Neutrophil (primary cell): ENCODE data around the gene DCLK2.

Experiments
- H3K27ac ChIP-seq: fragments of 200-600 bp; sonication (generic); 2 replicates; pipeline ENCODE4 v1.5.1; 2016; ENCODE audit warnings: mild to moderate bottlenecking, moderate library complexity
- H3K27me3 ChIP-seq: fragments of 200-600 bp; sonication (generic); 2 replicates; pipeline ENCODE4 v1.6.0; 2016; ENCODE audit warnings: mild to moderate bottlenecking
- H3K36me3 ChIP-seq: fragments of 200-600 bp; sonication (generic); 2 replicates; pipeline ENCODE4 v1.5.1; 2017
- H3K4me1 ChIP-seq, 2 experiments: fragments of 200-600 bp in 1 of 2; sonication (generic) in 1 of 2; 1 replicate in 1 of 2; 2 replicates in 1 of 2; pipeline versions ENCODE4 v1.5.1 to v1.6.1; 2013 to 2016; ENCODE audit warnings: low read depth in 1 of 2, low read length in 1 of 2, mild to moderate bottlenecking in 1 of 2, moderate library complexity in 1 of 2; ENCODE audit not compliant: control insufficient read depth in 1 of 2, insufficient read depth in 1 of 2
- H3K4me3 ChIP-seq, 2 experiments: fragments of 200-600 bp in 1 of 2; sonication (generic) in 1 of 2; 1 replicate in 1 of 2; 2 replicates in 1 of 2; pipeline ENCODE4 v1.5.1; 2013 to 2016; ENCODE audit warnings: low read depth in 1 of 2, low read length in 1 of 2, mild to moderate bottlenecking in 1 of 2, moderate library complexity in 1 of 2
- H3K9me3 ChIP-seq: fragments of 200-600 bp; sonication (generic); 2 replicates; pipeline ENCODE4 v1.5.1; 2016
- CTCF ChIP-seq: fragments of 200-600 bp; sonication (generic); IDR thresholded peaks from 2 replicates; pipeline ENCODE4 v1.5.1; 2016; ENCODE audit warnings: antibody characterized with exemption

DCLK2 gene

GRCh38 chr4:150250998-150251651, 172.9 kb downstream of the DCLK2 start:
- Histone ChIP-seq H3K9me3 (no peaks in the 10 kb centered on the region), H3K27ac (no peak overlapping the region), H3K4me3 (no peak overlapping the region), H3K27me3 (no peaks in the 10 kb centered on the region), H3K36me3 (no peaks in the 10 kb centered on the region), H3K4me1 (no peaks in the 10 kb centered on the region)
- no peak for TF ChIP-seq CTCF

DNA sequence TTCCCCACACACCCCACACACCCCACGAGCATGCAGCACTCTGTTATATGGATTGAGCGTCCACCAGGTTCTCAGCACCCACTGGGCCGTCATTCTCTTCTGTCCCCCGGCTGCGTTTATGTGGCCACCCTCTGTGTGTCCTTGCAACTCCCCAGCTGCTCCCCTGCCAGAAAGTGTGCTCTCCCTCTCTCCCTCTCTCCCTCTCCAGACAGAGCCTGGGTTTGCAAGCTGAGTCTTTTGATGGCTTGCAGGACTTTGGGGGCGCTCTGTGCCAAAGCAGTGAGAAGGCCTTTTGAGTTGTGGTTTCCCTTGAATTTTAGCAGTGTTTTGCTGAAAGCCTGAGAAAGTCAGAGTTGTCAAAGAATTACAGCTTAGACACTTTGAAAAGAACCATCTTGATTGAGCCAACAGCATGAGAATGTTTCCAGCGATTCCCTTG, 173.5 kb downstream of the DCLK2 start:
- TF ChIP-seq CTCF = no peak
- Histone ChIP-seq H3K4me3 (no peak overlapping the region), H3K9me3 (no peaks in the 10 kb centered on the region), H3K27ac (no peak overlapping the region), H3K4me1 (no peaks in the 10 kb centered on the region), H3K27me3 (no peaks in the 10 kb centered on the region), H3K36me3 (no peaks in the 10 kb centered on the region)

DNA sequence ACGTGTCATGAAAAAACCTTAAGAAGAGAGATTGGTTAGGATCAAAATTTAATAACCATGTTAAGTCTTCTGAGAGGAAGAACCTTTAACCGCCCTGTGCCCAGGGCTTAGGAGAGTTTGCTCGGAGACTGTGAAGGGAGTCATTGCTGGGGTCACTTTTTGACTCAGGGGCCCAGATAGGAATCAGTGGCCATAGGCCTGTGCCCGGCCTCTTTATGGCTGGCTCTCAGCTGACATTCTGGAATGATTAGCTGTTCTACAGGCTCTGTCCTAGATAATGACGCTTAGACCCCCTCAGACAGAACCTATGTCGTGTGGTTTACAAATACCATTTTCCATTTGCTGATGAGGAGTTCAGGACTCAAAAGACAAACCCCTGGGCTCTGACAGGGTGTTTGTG, 174.1 kb downstream of the DCLK2 start:
- TF ChIP-seq CTCF = no peak
- Histone ChIP-seq H3K4me3 (no peak overlapping the region), H3K27ac (no peak overlapping the region), H3K27me3 (no peaks in the 10 kb centered on the region), H3K9me3 (no peaks in the 10 kb centered on the region), H3K4me1 (no peaks in the 10 kb centered on the region), H3K36me3 (no peaks in the 10 kb centered on the region)

DNA sequence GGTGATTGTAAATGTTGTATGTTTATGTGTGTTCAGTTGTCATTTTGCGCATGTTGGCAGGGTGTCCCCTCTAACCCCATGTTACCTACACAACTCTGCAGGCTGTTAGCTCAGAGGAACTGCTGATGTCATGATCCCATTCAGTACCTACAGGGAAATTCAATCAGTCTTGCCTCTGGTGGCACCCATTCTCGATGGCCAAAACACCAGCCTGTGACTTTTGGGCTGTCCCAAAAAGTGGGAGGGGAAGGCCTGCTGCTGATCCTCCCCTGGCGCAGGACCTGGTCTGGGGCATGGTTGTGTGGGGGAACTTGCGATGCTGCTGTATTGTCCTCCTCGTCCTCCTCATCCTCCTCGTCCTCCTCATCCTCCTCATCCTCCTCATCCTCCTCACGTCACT, 174.5 kb downstream of the DCLK2 start:
- no peaks in the 10 kb centered on the region for H3K36me3 ChIP-seq

GRCh38 chr4:150253416-150253815, 175.2 kb downstream of the DCLK2 start:
- no peaks in the 10 kb centered on the region for H3K27me3 ChIP-seq
- no peak overlapping the region for H3K27ac ChIP-seq
- TF ChIP-seq CTCF = no peak
- H3K4me3 ChIP-seq = no peak overlapping the region
- H3K4me1 ChIP-seq = no peaks in the 10 kb centered on the region
- H3K36me3 ChIP-seq = no peaks in the 10 kb centered on the region
- H3K9me3 ChIP-seq = no peaks in the 10 kb centered on the region

More for the DNA sequence above, 174.5 kb downstream of the DCLK2 start:
- H3K9me3 ChIP-seq = no peaks in the 10 kb centered on the region
- no peak overlapping the region for H3K27ac ChIP-seq
- no peaks in the 10 kb centered on the region for H3K4me1 ChIP-seq
- no peak for TF ChIP-seq CTCF
- no peak overlapping the region for H3K4me3 ChIP-seq
- H3K27me3 ChIP-seq = no peaks in the 10 kb centered on the region
